Activated T-cell treated with anti-CD3 and anti-CD28 coated beads, Interleukin-2, amount 50 U/mL, for 24 hours (primary cell): ENCODE measurements around the gene TMEM179.
"Not testable (repeated sequence)": the region's sequence is repeated elsewhere in the genome, so short reads cannot be mapped to it uniquely, and the experiment has no call there.

ENCODE experiments used
- DNase-seq: peaks from one replicate; pipeline ENCODE4 v3.0.0-alpha.2; 2020
- H3K27ac Mint-ChIP-seq: 2 replicates; pipeline ENCODE4 v1.8.0; 2020; ENCODE audit warnings: mild to moderate bottlenecking, mixed read lengths
- H3K27me3 Mint-ChIP-seq: 2 replicates; pipeline ENCODE4 v1.8.0; 2020; ENCODE audit warnings: mixed read lengths
- H3K36me3 Mint-ChIP-seq: 2 replicates; pipeline ENCODE4 v1.8.0; 2020; ENCODE audit warnings: low read depth, mixed read lengths
- H3K4me1 Mint-ChIP-seq: 2 replicates; pipeline ENCODE4 v1.8.0; 2020; ENCODE audit warnings: low read depth, mixed read lengths
- H3K4me3 Mint-ChIP-seq: 2 replicates; pipeline ENCODE4 v1.8.0; 2020; ENCODE audit warnings: mild to moderate bottlenecking, moderate library complexity, mixed read lengths
- H3K9me3 Mint-ChIP-seq: 2 replicates; pipeline ENCODE4 v1.8.0; 2020; ENCODE audit warnings: mixed read lengths

Gene TMEM179

DNA sequence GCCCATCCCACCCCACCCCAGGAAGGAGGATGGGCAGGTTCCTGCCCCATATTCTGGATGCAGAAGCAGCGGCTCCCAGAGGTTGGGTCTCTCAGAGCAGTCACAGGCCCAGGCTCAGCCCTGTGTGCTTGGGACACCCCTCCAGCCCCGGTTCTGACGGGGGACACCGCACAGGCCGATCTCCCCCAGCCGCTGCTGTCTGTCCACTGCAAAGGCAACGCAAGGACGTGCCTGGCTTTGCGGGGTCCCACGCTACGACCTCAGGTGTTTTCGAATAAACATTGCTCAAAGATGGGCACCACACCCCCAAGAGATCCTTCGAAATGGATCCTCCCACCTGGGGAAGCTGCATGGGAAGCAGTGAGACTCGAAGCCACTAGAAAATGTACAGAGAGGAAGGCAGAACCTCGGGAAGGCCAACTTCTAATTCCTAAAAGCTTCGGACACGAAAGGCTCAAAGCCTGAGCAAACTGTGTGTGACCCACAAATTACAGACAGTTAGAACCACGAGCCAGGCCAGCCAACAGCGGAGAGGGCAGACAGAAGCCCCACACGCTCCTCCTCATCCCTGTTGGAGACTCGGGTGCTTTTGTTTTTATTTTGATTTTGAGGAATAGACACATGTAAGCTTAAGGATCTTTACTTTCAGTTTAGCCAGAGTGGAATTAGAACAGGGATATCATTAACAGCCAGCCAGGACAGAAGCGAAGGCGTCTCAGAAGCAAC lies 14.2 kb downstream of the TMEM179 start:
- H3K27ac Mint-ChIP-seq, result no peak overlapping the region

DNA sequence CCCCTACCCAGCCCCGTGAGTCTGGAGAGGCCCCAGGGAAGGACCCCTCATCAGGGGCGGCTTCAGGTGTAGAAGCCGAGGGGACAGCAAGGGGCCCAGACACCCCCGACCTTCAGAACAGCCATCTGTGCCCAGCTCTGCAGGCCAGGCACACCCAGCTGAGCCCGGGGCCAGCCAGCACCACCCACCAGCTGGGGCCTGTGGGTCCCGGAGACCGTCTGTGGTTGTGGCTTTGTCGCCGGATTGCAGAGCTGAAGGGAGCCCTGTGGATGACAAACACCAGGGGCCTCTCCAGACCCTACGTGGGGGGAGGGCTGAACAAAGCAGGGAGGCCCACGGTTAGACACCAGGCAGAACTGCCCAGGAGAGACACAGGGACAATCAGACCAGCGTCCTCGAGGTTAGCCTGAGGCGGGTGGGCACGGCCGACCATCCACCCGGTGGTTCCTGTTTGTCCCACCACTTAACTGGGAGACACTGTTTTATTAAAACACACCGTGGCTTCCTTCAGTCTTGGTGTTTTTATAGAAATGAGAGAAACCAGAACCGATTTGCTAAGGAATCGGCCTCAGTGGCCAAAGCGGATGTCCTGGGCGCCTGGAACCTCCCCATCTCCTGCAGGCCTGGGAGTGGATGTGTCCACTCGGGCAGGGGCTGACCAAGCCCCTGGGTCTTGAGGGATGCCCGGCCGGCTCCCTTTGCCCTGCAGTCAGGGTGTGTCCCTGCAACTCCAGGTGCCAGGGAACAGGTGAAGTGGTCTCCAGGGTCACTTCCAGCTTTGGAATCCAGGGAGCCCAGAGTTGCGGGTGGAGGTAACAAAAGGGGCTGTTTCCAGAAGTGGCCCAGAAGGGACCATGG lies 15.0 kb downstream of the TMEM179 start:
- Mint-ChIP-seq H3K9me3 (no peaks in the 10 kb centered on the region), H3K27me3 (peaks cover 3% of the 10 kb centered on the region), H3K27ac (no peak overlapping the region), H3K4me1 (no peaks in the 10 kb centered on the region), H3K36me3 (no peaks in the 10 kb centered on the region), H3K4me3 (no peak overlapping the region)
- no peak for DNase-seq

More for the DNA sequence above, 14.2 kb downstream of the TMEM179 start:
- no peaks in the 10 kb centered on the region for H3K36me3 Mint-ChIP-seq
- no peak for DNase-seq
- no peaks in the 10 kb centered on the region for H3K9me3 Mint-ChIP-seq
- no peak overlapping the region for H3K4me3 Mint-ChIP-seq
- H3K27me3 Mint-ChIP-seq, result peaks cover 3% of the 10 kb centered on the region
- no peaks in the 10 kb centered on the region for H3K4me1 Mint-ChIP-seq

DNA sequence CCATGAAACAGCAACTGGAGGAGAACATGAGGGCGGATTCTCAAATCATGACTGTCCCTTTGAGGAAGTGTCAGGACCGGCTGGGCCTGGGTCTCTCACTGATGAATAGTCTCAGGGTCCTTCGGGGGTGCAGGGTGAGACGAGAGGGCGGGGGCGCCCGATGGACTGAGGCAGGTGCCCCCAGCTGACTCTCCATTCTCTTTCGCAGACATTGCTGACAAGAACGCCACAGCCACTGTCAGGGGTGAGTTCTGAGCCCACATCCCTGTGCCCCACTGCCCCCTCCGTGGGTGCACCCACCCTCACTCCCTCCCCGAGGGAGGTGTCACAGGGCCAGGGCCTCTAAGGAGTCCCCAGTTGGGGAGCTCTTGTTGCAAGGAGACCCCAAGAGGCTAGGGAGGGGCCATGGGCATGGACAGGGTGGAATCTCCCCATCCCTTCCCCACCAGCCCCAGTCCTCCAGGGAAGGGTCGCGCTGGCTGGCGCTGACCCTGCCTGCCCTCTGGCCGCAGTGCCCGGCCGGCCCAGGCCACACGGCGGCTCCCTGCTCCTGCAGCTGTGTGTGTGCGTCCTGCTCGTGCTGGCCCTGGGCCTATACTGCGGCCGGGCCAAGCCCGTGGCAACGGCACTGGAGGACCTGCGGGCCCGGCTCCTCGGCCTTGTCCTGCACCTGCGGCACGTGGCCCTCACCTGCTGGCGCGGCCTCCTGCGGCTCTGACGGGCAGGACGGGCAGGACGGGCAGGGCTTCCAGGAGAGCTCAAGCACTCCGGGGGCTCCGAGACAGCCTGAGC lies 16.3 kb downstream of the TMEM179 start:
- Mint-ChIP-seq H3K9me3 (no peaks in the 10 kb centered on the region), H3K4me1 (no peaks in the 10 kb centered on the region), H3K36me3 (no peaks in the 10 kb centered on the region), H3K4me3 (no peak overlapping the region), H3K27me3 (peaks cover 3% of the 10 kb centered on the region), H3K27ac (no peak overlapping the region)
- no peak for DNase-seq

DNA sequence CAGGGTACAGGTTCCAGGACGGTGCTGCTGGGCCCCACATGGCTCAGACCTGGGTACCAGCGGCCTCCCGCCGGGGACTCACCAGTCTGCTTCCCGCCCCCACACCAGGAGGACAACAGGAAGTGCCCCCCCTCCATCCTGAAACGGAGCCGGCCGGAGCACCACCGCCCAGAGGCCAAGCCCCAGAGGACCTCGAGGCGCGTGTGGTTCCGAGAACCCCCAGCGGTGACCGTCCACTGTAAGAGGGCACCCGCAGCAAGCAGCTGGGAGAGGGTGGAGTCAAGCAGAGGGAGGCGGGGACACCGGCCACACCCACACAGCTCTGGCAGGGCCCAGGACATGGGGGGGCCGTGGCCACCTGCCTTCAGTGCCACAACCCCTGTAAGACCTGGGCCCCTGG lies 16.9 kb downstream of the TMEM179 start:
- no peak overlapping the region for H3K27ac Mint-ChIP-seq

DNA sequence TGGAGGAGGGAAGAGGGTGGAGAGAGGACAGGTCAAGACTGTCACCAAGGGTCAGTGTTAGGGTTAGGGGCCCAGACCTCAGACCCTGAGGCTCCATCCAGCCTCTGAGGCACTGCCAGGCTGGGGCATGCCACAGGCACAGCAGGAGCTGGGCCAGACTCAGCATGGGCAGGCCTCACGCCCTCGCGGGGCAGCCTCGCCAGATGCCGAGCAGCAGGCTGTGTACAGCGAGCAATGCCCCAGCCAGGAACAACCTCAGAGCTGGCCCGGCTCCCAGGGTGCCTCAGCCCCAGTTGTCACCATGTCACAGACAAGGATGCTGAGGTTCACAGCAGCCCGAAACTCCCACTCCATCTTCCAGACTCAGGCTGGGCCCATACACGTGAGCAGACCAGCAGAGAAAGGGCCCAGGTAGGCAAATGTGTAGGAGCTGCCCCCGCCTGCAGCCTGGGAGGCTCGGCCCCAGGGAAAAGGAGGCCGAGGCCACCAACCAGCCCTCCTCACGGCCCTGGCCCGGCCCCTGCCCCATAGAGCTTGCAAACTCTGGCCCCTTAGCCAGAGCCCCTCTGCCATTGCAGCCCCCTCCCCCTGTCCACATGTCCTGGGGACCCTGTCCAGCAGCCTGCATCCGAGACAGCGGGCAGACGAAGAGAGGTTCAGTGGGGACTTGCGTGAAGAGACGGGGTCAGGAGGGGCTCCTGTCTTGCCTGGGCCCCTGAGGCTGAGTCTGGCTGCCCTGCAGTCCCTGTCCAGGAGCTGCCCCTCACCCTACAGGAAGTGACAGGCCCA lies 17.5 kb downstream of the TMEM179 start:
- H3K4me3 Mint-ChIP-seq, result no peak overlapping the region
- no peaks in the 10 kb centered on the region for H3K4me1 Mint-ChIP-seq
- H3K36me3 Mint-ChIP-seq, result no peaks in the 10 kb centered on the region
- no peaks in the 10 kb centered on the region for H3K27me3 Mint-ChIP-seq
- no peak overlapping the region for H3K27ac Mint-ChIP-seq
- no peaks in the 10 kb centered on the region for H3K9me3 Mint-ChIP-seq
- DNase-seq, result no peak

More for the DNA sequence above, 16.9 kb downstream of the TMEM179 start:
- Mint-ChIP-seq H3K36me3 (no peaks in the 10 kb centered on the region), H3K9me3 (no peaks in the 10 kb centered on the region), H3K27me3 (peaks cover 3% of the 10 kb centered on the region), H3K4me3 (no peak overlapping the region), H3K4me1 (no peaks in the 10 kb centered on the region)
- no peak for DNase-seq

DNA sequence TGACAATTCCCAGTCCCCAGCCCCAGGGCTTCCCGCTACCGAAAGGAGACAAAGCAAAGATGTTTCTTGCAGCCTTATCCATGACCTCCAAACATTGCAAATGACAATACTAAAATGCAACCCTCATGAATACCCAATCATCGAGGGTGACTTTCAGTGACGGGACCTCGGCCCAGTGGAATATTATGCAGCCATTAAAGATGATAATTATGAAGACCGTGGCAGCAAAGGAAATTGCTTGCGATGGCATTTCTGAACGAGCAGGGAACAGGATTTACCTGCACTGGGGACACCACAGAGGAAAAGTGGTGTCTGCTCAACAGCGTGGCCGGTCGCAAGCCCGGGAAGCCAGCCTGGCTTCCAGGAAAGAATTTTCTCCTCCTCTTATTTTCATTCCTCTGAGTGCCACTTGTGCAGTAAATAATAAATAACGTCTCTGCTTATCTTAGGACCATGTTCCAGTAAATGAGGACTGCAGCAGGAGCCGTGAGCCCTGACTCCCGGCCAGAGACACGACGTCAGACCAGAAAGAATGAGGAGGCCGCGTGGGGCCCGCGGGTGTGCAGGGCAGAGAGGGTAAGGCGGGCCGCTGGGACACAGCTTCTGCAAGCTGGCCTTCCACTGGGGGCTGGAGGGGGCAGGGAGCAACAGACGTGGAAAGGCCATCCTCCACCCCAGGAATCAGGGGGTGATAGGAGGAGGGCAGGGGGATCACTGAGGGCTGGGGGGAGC lies 18.4 kb downstream of the TMEM179 start:
- H3K9me3 Mint-ChIP-seq, result no peaks in the 10 kb centered on the region
- H3K4me3 Mint-ChIP-seq, result no peak overlapping the region
- H3K4me1 Mint-ChIP-seq, result no peaks in the 10 kb centered on the region
- H3K36me3 Mint-ChIP-seq, result no peaks in the 10 kb centered on the region
- no peaks in the 10 kb centered on the region for H3K27me3 Mint-ChIP-seq
- H3K27ac Mint-ChIP-seq, result no peak overlapping the region
- DNase-seq, result no peak

DNA sequence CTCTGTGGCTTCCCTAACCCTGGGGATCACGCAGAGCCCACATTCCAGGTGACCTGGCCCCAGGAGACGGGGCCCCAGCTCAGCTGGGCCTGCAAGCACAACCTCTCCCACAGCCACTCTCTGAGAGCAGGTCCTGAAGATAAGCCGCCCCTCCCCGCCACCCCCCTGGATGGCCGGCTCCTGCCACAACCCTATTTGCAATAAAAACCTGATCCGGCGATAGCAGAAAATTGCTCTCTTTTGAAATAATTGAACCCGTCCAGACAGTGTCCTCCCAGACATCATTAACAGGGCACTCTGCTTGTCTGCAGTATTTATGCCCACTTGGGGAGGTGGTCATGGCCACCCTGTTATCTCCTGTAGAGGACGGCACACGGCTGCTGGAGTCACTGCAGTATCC lies 20.0 kb downstream of the TMEM179 start:
- no peaks in the 10 kb centered on the region for H3K27me3 Mint-ChIP-seq
- no peak overlapping the region for H3K27ac Mint-ChIP-seq
- no peak for DNase-seq
- H3K4me1 Mint-ChIP-seq, result no peaks in the 10 kb centered on the region
- no peak overlapping the region for H3K4me3 Mint-ChIP-seq
- no peaks in the 10 kb centered on the region for H3K36me3 Mint-ChIP-seq
- no peaks in the 10 kb centered on the region for H3K9me3 Mint-ChIP-seq

DNA sequence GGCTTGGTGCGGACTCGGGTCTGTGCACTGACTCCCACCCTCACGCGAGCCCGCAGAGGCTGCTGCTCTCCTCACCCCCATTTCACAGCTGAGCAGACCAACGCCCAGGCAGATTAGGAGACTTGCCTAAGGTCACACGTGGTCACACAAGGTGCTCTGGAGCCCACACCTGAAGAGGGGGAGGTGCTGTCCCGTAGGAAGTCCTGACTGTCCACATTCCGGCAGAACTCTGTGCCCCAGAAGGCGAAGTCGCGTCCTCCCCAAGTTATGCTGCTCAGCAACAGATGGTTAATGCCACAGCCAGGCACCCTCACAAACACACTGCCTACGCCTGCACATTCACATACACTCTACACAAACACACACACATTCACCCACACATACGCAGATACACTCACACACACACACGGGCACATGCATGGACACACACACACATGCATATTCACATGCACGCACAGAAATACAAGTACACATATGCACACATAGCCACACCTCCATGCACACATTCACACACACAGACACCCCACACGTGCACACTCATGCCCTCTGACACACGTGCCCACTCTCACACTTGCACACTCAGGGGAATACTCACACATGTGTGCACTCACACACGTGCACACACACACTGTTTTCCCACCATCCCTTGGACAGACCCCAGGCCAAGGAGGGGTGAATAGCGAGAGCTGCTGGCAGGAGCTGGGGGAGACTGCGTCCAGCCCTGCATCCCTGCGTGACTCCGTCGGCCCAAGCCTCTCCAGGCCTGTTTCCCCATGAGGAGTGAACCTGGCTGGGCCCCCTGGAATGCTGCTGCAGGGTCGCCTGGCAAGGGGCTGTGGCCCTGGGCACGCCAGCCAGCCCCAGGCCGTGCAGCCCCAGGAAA lies 20.9 kb downstream of the TMEM179 start:
- Mint-ChIP-seq H3K36me3 (no peaks in the 10 kb centered on the region), H3K27me3 (no peaks in the 10 kb centered on the region), H3K9me3 (no peaks in the 10 kb centered on the region), H3K4me3 (no peak overlapping the region), H3K27ac (no peak overlapping the region), H3K4me1 (no peaks in the 10 kb centered on the region)
- DNase-seq, result no peak

DNA sequence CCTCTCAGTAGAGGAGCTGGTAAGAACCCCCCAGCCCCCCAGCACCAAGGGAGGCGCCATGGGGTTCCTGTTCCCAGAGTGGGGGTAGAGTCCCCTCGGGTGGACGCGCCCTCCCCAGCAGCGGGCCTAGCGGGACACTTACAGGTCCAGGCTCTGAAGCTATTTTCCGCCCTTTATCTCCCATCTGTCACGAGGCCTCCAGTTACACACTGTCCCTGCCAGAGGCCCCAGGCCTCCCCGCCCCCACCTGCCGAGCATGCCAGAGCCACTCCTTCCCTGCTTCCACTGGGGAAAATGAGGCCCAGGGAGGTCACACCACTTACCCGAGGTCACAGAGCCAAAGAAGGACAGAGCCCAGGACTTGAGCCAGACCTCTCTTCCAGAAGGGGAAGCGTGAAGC lies 21.9 kb downstream of the TMEM179 start:
- Mint-ChIP-seq H3K9me3 (no peaks in the 10 kb centered on the region), H3K36me3 (no peaks in the 10 kb centered on the region), H3K4me1 (no peaks in the 10 kb centered on the region), H3K4me3 (no peak overlapping the region), H3K27ac (no peak overlapping the region), H3K27me3 (no peaks in the 10 kb centered on the region)
- no peak for DNase-seq

DNA sequence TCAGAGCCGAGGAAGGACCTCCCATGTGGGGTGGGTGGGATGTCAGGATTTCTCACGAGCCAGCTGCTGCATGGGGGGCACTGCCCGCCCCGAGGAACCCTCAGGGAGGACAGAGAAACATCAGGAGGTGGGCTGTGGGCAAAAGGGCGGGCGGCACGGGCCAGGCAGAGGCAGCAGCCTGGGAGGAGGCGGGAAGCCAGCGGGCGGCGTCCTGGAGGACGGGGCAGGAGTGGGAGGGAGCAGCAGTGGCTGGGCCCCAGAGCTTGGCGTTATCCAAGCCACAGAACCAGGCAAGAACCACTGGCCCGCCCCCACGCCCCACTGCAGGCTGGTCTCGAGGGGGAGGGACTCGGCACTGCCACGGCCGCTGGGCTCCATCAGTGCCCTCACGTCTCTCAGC lies 22.6 kb downstream of the TMEM179 start:
- H3K27me3 Mint-ChIP-seq, result no peaks in the 10 kb centered on the region
- no peak for DNase-seq
- no peaks in the 10 kb centered on the region for H3K9me3 Mint-ChIP-seq
- no peaks in the 10 kb centered on the region for H3K36me3 Mint-ChIP-seq
- H3K27ac Mint-ChIP-seq, result no peak overlapping the region
- H3K4me3 Mint-ChIP-seq, result no peak overlapping the region
- H3K4me1 Mint-ChIP-seq, result no peaks in the 10 kb centered on the region

DNA sequence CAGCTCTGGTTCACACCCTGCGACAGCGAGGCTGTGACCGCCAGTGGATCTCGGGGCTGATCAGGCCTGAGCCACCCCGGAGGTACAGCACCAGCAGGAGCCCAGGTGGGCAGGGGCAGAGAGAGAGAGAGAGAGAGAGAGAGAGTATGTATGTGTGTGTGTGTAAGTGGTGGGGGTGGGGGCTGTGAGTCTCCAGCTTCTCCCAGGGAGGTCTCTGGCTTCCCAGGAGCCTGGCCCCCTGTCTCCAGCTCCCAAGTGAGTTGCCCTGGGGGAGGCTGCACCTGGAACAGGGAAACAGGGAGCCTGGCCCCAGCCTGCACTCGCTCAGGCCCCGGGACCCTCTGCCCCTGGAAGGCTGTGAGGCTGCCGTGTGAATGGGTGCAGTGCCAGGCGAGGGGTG lies 23.1 kb downstream of the TMEM179 start:
- DNase-seq, result no peak
- H3K27ac Mint-ChIP-seq, result no peak overlapping the region
- H3K36me3 Mint-ChIP-seq, result no peaks in the 10 kb centered on the region
- no peaks in the 10 kb centered on the region for H3K27me3 Mint-ChIP-seq
- no peaks in the 10 kb centered on the region for H3K4me1 Mint-ChIP-seq
- no peaks in the 10 kb centered on the region for H3K9me3 Mint-ChIP-seq
- H3K4me3 Mint-ChIP-seq, result no peak overlapping the region

DNA sequence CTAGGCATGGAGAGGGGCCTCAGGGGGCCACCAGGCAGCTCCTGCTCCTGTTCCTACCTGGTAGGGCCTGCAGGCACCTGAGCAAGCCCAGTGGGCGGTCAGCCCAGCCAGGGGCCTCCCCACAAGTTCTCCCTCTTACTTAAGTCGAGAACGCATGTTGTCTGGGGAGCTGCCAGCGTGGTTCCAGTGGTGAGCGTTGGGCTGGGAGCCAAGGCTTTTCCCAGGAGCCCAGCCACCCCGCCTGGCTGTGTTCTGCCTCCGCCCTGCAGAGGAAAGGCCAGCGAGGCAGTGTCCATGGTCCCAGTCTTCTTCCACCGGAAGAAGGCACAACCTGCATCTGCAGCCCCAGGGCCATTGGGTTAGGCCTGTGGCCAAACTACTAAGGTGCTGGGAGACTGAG lies 23.6 kb downstream of the TMEM179 start:
- H3K36me3 Mint-ChIP-seq, result no peaks in the 10 kb centered on the region
- no peak overlapping the region for H3K27ac Mint-ChIP-seq
- no peak overlapping the region for H3K4me3 Mint-ChIP-seq
- no peaks in the 10 kb centered on the region for H3K9me3 Mint-ChIP-seq
- no peaks in the 10 kb centered on the region for H3K4me1 Mint-ChIP-seq
- H3K27me3 Mint-ChIP-seq, result no peaks in the 10 kb centered on the region
- DNase-seq, result no peak

DNA sequence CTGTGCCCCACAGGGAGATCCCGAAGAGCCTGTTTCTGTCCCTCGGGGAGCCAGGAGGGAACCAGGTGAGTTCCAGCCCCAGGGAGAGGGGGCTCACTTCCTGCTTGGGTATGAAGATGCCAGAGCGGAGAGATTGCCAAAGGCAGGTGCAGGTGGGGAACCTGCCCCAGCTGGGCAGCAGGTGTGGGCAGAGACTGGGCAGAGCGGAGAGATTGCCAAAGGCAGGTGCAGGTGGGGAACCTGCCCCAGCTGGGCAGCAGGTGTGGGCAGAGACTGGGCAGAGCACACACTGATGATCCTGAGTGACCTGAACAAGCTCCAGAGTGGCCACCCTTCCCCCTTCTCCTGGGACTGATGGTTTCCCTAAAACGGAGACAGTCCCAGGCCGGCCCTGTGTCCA lies 24.6 kb downstream of the TMEM179 start:
- DNase-seq, result not testable (repeated sequence)

More for the DNA sequence above, 24.6 kb downstream of the TMEM179 start:
- not testable (repeated sequence) for H3K27me3 Mint-ChIP-seq, H3K27ac Mint-ChIP-seq, H3K4me3 Mint-ChIP-seq, H3K9me3 Mint-ChIP-seq, H3K4me1 Mint-ChIP-seq, H3K36me3 Mint-ChIP-seq
